GM12874 (cell line): ENCODE results near the gene C1GALT1.

ENCODE experiments used
- CTCF ChIP-seq: IDR thresholded peaks from 2 replicates; pipeline ENCODE4 v1.5.1; 2011; ENCODE audit warnings: low read depth, mild to moderate bottlenecking, control low read depth, low read length, moderate library complexity; ENCODE audit not compliant: insufficient read depth

The C1GALT1 gene

DNA sequence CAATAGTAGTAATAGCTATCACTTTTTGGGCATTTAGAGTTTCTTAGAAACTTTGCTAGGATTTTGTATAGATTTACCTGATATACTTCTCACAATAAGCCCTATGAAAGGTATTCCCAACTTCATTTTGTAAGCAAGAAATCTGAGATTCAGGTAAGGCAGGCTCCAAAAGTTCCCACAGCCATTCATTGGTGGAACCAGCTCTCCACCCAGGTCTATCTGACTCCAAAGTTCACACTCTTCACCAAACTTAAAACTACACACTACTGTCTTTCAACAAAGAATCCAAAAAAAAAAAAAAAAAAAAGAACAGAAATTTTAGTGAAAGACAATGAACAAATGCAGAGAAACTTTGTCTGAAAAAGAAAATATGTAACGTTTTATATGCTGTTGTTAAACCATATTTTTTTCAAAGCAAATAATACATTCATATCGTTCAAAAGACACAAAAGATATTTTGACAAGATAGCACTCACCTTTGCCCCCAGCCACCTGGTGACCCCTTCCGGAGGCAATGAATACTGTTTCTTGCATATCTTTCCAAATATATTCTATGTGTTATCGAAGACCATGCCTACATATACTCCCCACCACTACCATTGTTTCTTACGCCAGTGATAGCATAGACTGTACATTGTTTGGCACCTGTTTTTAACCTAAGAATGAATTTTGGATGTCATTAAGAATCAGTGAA lies 108.2 kb downstream of the C1GALT1 start:
- TF ChIP-seq CTCF, result no peak

GRCh38 chr7:7292085-7292484 lies 109.7 kb downstream of the C1GALT1 start:
- TF ChIP-seq CTCF, result no peak

DNA sequence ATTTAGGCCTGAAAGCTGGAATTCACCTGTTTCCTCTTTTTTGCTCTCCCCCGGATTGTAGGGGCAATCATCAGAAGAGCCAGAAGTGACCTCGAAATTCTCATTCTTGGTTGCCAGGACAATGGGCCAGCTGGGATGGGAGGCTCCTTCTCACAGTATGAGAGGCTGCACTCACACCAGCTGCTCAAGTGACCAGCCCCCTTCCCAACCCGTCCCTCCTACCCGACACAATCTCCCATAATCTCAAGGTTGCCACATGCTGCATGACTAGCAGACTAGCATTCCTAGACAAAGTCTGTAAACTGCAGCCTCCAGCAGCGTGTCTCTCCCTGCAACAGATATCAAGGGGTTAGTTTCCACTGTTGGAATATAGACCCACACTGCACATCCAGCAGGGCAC lies 110.3 kb downstream of the C1GALT1 start:
- TF ChIP-seq CTCF, result no peak

- no peak for TF ChIP-seq CTCF
These were observed 110.7 kb downstream of the C1GALT1 start for GRCh38 chr7:7293092-7293491.

GRCh38 chr7:7294911-7295310 lies 112.6 kb downstream of the C1GALT1 start:
- TF ChIP-seq CTCF, result no peak
